HG03280 (cell line): Measurements from ENCODE around the gene CIZ1.
"Not testable (repeated sequence)": the region's sequence is repeated elsewhere in the genome, so short reads cannot be mapped to it uniquely, and the experiment has no call there.

ENCODE experiments used
- ATAC-seq: cut with Tn5 transposase; IDR thresholded peaks from one replicate; pipeline ENCODE4 v1.9.1; 2021; ENCODE audit warnings: mild to moderate bottlenecking, moderate library complexity; ENCODE audit not compliant: unreplicated experiment

The CIZ1 gene

DNA sequence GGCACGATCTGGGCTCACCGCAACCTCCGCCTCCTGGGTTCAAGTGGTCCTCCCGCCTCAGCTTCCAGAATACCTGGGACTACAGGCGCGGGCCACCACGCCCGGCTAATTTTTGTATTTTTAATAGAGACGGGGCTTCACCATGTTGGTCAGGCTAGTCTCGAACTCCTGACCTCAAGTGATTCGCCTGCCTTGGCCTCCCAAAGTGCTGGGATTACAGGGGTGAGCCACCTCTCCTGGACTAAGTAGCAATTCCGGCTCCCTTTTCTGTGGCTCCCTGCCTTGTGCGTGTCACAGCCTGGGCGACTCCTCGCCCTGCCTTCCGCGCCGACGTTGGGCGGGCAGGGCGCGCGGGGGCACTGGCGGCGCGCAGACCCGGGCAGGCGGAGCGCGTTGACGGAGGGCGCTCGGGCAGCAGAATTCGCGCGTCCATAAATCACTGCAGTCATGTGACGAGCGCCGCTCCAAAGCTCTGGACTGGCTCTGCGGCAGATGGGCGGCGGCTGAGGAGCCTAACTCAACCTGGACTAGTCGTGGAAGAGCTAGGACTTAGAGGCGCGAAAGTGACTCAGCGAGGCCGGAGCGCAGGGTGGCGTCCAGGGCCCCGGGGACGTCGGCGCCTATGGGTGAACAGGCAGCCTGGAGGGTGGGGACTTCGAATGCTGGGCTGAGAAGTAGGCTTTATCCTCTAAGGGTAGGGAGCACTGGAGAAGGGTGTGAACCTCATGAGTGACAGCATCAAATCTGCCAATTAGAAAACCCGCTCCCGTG, 1.4 kb upstream of the CIZ1 start:
- ATAC-seq = no peak

DNA sequence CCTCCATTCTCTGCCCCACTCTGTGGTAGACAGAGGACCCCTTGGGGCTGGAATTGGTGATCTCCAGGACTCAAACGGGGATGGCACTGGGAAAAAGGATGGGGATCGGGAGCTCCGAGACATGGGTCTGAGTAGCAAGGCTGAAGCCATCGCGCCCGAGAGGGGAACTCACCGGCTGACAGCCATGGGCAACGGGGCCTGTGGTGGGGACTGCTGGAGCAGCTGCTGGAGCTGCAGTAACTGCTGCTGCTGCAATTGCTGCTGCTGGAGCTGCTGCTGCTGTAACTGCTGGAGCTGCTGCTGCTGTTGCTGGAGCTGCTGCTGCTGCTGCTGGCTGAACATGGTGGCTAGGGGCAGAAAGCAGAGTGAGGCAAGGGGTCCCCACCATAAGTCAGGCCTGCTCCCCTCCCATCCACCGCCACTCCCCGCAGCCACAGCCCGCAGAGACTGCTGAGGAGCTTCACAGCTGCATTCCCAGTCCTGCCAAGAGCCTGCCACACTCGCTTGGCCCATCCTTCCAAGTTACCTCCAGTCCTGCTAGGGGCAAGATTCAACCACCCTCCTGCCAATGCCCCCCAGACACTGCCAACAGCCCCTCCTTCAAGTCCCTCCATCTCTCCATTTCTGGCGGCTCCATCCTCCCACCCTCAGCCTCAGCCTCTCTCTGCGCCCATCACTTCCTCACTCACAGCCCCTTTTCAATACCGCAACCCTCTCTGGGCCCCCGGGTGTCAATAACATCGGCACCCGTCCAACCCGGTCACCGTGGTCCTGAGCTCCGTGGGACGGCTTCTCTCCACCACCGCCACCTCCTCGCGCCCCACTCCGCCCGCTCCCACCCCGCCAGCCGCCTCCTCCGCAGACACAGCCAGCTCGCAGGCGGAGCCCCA, 611 bp downstream of the CIZ1 start:
- ATAC-seq = peak; percentile 39

DNA sequence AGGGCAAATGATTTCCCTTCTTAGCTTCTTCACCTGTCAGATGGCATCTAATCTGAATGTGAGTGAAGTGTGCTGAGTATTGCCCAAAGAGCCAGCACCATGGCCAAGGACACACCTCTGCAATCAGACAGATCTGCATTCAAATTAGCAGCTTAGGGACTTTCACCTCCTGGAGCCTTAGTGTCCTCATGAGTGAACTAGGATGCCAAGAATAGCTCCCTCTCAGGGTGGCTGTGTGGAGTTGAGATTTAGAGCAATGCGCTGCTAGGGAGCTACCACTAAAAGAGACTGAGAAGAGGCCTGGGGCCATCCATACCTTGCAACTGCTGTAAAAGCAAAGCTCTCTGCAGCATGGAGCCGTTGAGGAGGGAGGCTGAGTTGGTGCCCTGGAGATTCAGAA, 1.4 kb downstream of the CIZ1 start:
- no peak for ATAC-seq

DNA sequence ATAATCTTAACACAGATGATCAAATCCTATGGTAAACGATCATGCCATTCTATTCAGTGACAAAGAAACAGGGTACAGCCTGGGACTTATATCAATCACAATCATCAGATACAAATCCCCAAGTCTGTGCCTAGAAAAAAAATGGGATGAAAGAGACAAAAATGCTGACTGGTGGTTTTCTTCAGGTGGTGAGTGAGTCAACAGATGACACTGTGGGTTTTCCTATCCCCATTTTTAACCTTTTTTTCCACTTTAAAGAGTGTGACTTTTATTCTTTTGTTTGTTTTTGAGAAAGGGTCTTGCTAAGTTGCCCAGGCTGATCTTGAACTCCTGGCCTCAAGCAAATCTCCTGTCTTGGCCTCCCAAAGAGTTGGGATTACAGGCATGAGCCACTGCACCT, 3.2 kb downstream of the CIZ1 start:
- ATAC-seq = no peak

DNA sequence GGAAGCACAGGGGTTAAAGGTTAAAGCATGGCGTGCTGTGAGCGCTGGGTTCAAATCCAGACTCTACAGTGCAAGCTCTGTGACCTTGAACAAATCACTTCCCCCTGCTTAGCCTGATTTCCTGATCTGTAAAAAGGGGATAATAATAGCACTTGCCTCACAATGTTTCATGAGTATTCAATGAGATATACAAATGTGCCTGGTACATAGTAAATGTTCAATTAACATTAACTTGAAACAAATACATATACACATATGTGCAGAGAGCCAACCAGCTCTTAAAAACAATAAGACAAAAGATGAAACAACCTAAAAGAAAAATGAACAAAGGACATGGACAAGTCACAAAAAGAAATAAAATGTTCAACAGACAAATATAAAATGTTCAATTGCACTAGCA, 4.0 kb downstream of the CIZ1 start:
- no peak for ATAC-seq

DNA sequence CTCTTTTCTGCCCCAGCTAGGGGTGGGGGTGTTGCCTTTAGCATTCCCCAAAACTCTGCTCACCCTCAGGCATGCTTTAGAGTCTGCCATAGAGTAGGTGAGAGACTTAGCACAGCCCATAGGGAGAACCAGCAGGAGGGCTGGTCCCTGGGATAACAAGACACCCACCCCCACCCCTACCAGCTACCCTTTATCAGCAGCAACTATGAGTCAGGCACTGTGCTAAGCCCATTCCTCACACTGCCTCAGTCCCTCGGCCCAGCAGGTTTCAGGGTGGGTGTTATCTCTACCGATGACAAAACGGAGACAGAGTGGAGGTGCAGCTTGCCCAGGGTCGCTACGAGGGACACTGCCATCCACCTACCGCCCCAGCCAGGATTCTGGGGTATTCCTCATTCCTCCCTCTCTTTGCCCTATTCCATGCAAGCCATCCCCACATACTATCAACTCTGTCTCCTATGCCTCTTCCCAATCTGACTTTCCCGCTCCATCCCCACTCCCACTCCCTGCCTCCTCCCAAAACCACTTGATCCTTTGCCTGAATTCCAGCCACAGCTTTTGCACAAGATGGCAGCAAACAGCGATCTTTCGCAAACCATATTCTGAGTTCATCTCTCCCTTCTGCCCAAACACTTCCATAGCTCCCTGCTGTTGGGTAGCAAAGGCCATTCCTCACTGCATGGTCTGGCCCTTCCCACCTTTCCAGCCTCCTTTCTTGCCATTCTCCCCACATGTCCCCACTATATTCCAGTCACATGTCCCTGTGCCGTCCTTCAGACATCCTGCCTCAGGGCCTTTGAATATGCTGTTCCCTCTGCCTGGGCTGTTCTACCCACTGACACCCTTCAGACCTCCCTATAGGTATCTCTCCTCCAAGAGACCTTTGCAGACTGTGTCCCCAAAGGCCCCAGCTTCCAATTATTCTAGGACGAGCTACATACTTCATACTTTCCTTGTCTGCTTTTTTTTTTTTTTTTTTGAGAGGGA, 5.1 kb downstream of the CIZ1 start:
- no peak for ATAC-seq

DNA sequence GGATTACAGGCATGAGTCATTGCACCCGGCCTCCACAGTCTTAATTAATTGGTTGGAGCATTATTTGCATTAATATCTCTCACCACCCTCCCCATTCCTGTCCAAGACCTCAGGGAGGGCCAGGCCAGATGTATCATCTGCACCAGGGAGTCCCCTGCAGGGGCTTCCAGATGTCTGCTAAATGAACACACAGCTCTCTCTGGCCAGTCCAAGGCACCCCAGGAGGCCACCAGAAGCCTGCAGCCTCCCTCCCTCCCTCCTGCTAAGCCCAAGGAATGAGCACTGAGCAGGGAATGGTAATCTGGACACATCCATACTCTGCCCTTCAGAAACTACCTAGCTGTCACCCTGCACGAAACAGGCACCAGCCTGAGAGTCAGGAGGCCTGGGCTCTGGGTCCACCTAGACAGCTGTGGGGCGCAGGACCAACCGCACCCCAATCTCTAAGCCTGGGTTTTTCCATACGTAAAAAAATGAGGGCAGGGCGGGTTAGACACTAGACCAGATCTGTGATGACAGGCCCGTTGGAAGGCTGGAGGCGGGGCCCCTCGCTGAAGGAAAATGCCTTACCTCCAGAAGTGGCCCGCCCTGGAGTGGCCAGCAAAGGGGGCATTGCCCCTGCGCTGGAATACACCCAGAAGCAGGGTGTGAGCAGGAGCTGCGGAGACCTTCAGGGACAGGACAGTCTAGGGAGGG, 8.3 kb downstream of the CIZ1 start:
- no peak for ATAC-seq

DNA sequence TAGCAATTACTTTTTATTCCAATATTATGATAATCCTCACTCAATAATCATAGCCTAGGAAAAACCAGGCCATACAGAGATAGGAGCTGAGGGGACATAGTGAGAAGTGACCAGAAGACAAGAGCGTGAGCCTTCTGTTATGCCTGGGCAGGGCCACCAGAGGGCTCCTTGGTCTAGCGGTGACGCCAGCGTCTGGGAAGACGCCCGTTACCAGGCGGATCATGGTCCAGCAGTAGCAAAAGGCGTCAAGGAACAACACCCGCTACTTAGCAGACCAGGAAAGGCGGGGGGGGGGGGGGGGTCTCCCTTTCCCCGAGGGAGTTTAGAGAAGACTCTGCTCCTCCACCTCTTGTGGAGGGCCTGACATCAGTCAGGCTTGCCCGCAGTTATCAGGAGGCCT, 9.9 kb downstream of the CIZ1 start:
- ATAC-seq = not testable (repeated sequence)

DNA sequence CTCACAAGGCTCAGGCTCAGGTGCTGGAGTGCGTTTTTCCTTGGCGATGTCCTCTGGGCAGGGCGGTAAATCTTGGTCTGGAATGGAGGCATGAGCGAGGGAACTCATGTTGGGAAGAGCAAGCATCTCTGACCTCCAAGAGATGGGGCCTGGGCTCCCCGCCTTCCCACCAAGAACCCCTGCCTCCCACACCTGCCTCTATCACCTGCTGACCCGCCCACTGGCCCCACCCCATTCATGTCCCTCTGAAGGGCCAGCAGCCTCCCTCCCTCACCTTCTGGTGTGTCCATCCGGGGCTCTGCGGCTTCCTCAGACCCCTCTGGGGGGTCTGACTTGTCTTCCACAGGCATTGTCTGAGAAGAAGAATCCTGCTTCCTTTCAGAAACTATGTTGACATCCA, 10.9 kb downstream of the CIZ1 start:
- ATAC-seq = no peak

DNA sequence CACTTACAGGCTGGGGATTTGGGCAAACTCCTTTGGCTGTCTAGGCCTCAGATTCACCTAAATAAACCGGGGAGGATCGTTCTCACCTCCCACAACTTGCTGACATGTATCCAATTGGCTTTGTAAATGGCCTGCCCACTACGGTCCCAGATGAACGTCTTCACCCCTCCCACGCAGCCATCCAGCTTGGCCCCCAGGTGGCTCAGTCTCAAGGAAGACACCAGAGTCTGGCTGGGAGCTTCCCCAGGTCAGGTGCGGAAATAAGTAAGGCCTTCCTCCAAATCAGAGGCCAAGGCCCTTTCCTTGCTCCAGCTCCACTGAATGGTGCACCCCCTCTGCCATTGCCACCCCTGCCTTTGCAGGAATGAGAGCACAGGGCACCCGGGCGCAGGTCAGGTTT, 11.4 kb downstream of the CIZ1 start:
- no peak for ATAC-seq

DNA sequence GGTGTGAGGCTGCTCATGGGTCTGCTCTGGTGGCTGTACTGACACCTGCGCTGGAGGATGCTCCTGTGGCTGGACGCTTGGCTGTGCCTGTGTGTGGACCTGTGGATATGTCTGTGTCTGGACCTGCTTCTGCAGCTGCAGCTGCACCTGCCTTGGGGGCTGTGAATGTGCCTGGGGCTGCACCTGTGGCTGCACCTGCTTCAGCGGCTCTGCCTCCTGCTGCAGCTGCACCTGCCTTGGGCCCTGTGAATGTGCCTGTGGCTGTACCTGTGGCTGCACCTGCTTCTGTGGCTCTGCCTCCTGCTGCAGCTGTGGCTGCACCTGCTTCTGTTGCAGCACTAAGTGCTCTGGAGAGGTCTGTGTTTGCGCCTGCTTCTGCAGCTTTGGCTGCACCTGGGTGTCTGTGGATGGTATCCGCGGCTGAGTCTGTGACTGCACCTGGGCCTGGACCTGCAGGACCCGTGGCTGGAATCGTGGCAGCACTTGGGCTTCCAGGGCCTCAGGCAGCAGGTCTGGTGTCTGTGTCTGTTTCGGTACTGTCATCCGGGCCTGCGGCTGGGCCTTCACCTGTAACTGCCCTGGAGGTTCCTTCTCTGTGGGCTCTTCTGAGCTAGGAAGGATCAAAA, 12.5 kb downstream of the CIZ1 start:
- ATAC-seq = no peak

DNA sequence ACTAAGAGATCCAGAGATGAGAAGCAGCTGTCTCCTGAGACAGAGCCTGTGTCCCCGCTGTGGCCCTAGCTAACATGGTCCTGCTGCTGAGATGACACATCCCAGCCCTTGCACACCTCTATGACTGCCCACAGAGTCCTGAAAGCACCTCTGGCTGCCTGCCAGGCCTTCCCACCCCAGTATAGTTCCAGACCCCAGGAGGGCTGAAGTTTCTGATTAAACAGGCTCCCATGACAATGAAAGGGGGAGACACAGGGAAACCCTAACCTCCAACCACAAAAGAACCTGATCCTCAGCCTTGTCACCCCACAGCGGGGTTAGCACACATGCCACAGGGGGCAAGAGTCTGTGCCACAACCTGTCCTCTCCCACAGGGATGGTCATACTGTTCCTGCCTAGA, 15.6 kb downstream of the CIZ1 start:
- no peak for ATAC-seq

DNA sequence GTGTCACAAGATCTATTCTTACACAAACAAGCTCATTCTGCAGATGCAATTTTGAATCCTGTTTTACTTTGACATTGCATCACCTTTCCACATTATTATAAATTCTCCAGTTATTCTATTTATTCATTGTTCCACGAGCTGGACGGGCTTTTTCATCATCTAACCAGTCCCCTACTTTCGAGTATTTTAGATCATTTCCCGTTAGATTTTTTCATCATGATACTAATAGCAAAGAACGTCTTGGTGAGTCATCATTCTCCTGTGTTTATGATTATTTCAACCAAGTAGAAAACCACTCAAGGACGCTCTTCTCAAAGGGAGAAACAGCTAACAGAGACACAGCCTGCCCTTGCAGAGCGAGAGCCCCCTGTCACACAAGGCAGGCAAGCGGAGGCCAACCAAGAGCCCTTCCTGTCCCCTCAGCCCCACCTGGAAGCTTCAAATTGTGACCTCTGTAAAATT, 16.2 kb downstream of the CIZ1 start:
- no peak for ATAC-seq

DNA sequence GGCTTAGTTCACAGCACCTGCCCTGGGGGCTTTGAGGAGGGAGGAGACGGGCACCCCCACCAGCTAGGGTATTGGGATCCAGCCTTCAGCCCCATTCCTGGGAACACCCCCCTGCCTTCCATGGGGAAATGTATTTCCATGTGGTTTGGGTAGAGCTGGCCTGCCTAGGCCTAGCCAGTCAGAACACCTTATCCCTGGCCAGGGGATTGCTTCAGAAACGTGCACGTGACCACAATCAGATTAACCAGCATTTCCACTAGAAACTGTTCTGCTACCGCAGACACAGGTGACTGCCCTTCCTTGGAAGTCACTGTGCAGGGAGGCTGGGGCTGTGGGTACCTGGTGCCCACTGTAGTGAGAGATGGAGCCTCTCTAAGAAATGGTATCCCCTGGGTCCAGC, 17.3 kb downstream of the CIZ1 start:
- no peak for ATAC-seq

DNA sequence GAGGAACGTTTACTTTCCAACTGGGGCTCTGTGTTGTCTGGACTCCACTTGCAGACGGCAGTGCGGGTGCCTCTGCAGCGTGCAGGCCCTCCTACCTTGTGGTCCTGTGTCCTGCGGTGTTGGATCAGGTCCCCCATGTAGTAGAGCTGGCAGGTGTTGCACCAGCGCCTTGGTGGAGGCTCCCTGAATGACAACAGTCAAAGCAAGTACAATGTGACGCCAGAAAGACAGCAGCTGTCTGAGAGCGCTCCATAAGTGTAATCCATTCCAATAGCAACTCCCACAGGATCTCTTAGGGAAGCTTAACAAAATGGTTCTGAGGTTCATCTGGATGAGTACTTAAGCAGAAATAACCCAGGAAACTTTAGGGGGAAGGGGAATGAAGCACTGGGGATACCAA, 21.4 kb downstream of the CIZ1 start:
- no peak for ATAC-seq

DNA sequence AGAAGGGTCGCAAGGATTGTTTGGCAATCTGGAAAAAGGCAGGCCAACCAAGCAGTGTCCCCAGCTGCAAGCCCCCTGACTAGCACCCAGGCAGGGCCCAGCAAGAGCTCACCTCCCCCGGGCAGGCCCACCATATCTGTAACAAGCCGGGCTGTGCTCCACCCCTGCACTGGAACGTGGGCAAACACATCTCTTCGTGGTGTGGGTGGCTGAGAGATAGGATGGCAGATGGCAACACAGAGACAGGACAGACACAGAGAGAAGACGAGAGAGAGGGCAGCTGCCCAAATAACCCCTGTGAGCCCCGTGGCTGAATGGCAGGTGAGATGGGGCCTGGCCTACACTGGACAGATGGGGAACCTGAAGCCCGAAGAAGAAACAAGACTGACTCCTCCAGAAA, 21.9 kb downstream of the CIZ1 start:
- no peak for ATAC-seq

DNA sequence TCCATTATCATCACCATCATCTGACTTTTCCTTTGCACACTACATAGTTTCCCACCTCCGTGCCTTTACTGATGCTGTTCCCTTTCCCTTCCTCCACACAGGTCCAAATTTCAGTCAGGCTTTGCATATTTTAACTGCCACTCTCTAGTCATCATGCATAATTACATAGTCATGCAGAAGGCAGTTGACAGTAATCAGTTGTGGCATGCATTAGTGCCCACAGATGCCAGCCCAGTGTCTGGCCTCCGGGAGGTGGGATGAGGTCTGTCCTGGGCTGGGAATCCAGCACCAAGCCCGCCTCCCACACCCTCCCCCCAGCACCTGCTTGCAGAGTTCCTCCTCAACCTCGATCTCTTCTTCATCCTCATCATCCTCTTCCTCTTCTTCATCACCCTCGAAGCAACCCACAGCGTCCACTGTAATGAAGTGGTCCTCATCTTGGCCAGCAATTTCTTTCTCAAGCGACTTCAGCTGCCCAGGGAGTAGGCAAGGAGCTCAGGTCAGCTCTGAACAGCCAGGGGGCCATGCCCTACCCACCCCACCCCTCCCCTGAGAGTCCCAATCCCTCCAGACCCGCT, 22.6 kb downstream of the CIZ1 start:
- ATAC-seq = no peak

DNA sequence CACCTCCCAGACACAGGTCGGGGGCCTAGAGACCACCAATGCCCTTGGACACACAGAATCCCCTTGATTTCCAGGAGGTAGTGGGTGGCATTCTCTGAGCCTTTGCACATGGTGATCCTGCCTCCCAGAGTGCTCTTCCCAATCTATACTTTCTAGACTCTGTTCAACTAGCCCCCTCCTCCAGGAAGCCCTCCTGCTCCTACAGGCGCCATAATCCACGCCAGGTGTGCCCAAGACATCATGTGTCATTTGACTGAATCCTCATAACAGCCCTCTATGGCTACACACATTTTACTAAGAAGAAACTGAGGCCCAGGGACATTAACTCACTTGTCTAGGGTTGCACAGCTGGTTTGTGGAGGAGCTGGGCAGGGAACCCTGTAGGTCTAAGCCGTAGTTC, 24.2 kb downstream of the CIZ1 start:
- no peak for ATAC-seq

DNA sequence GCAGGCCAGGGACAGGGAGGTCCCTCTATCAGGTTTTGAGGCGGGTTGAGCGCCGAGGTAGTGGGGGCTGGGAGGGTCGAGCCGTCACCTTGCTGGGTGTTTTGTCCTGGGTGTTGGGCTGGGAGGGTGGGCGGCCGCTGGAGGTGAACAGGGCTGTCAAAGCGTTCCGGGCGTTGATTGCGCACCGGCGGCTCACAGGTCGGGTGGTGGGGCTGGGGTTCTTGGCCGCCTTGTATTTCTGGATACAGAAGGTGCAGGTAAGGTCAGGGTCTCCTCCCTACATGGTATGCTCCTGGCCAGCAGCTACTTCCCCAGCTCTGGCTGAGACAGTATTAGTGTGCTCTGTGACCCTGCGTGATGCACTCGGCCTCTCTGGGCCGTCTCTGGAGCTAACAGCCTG, 25.2 kb downstream of the CIZ1 start:
- no peak for ATAC-seq
